Effector memory CD8-positive, alpha-beta T cell (primary cell): Measurements from ENCODE around the gene DGAT2.

Source experiments
- ATAC-seq: fragments of 150-1000 bp; cut with Tn5 transposase; replicated peaks from 2 replicates; pipeline ENCODE4 v1.10.0; 2021; ENCODE audit warnings: mild to moderate bottlenecking, moderate library complexity
- DNase-seq, 3 experiments: peaks; one replicate each; pipeline ENCODE4 v3.0.0; 2021
- H3K27ac Mint-ChIP-seq, 2 donors: one replicate each; pipeline ENCODE4 v1.8.0; 2022; ENCODE audit warnings: mild to moderate bottlenecking in 2 of 2, mixed read lengths in 2 of 2, moderate library complexity in 2 of 2
- H3K27me3 Mint-ChIP-seq, 2 donors: one replicate each; pipeline ENCODE4 v1.8.0; 2022; ENCODE audit warnings: mixed read lengths in 2 of 2
- H3K36me3 Mint-ChIP-seq: one replicate; pipeline ENCODE4 v1.8.0; 2022; ENCODE audit warnings: mild to moderate bottlenecking, moderate library complexity, mixed read lengths; ENCODE audit not compliant: insufficient read depth
- H3K4me1 Mint-ChIP-seq, 2 donors: one replicate each; pipeline ENCODE4 v1.8.0; 2022; ENCODE audit warnings: low read depth in 2 of 2, mixed read lengths in 2 of 2
- H3K4me3 Mint-ChIP-seq, 2 donors: one replicate each; pipeline ENCODE4 v1.8.0; 2022; ENCODE audit warnings: mild to moderate bottlenecking in 2 of 2, mixed read lengths in 2 of 2, moderate library complexity in 2 of 2
- H3K9me3 Mint-ChIP-seq, 2 donors: one replicate each; pipeline ENCODE4 v1.8.0; 2022; ENCODE audit warnings: mixed read lengths in 2 of 2

DGAT2 gene

DNA sequence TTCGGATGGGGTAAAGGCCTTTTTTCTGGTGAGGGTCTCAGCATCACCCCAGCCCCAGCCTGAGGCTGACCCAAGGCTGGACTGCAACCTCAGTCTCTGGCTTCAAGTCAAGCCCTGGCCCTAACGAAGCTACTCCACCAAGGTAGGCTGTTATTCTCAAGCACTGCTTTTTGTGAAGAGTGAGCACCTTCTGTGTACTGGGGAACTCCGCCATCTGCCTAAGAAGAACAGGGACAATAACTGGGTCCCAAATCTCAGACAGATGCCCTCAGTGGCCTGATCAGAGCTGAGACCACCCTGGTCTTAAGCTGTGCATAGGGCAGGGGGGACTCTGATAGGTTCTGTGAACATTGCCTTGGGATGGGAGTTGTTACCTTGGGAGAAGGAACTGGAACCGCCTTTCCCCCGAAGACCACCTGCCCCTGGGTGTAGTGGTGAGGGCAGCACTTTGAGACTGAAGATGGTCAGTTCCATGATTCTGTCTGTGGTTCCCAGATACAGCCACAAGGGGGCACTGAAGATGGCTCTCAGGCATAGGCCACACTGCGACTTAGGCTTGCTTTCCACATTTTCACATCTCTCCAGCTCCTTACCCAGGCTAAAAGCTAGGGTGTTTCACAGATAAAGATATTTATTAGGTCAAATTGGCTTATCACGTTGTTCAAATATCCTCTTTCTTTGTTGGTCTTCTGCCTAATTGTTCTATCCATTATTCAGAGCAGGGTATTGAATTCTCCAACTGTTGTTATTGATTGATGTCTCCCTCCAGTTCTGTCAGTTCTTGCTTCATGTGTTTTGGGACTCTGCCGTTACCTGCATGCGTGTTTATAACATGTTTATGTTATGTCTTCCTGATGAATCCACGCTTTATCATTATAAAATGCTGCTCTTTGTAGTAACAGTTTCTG lies 34.6 kb downstream of the DGAT2 start:
- Mint-ChIP-seq H3K27ac (no peak overlapping the region), H3K27me3 (no peaks in the 10 kb centered on the region), H3K4me1 (peaks cover 0 to 6% of the 10 kb centered on the region in 2 donors), H3K9me3 (no peaks in the 10 kb centered on the region), H3K36me3 (peaks cover 3% of the 10 kb centered on the region), H3K4me3 (no peak overlapping the region)
- DNase-seq (peak; percentile 70 to 74 (median 72)), ATAC-seq (peak; percentile 91)

DNA sequence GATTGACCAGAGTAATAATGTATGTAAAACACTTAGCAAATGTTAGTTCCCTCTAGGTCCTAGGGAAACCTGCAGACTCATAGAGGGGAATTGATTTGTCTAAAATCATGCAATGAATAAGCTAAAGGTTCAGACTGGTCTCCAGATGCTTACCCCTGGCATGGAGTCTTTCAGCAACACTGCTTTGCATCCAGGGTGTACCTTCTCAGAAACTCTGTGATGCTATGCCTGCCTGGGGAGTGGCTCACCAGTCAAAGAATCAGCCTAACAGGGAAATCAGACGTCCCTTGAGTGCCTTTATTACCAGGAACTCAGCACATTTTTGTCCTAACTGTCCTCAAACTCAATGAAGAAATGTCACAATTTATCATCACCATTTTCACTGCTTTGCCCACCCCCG lies 40.5 kb downstream of the DGAT2 start:
- Mint-ChIP-seq H3K4me1 (peaks cover 5 to 6% of the 10 kb centered on the region in 2 donors), H3K27me3 (peaks cover 0 to 6% of the 10 kb centered on the region in 2 donors), H3K4me3 (no peak overlapping the region), H3K27ac (peak overlapping the region in 1 of 2 donors; percentile 56), H3K9me3 (no peaks in the 10 kb centered on the region), H3K36me3 (peaks cover 3% of the 10 kb centered on the region)
- ATAC-seq (no peak), DNase-seq (no peak)

DNA sequence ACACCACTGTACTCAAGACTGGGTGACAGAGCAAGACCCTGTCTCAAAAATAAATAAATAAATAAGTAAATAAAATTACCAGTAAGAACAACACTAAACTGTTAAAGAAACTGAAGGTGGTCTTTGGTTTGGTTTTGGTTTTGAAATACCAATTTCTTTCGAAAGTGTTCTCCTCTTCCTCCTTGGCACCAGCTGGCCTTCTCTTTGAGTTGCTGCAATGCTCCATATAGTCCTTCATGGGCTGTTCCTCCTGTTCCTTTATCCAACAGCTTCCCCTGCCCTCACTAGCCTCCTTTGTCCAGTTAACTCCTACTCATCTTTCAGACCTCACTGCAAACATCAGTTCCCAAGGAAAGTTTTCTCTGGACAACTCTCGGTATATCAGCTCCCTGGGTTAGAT lies 41.4 kb downstream of the DGAT2 start:
- Mint-ChIP-seq H3K27me3 (peaks cover 0 to 6% of the 10 kb centered on the region in 2 donors), H3K4me1 (peaks cover 5 to 7% of the 10 kb centered on the region in 2 donors), H3K27ac (no peak overlapping the region), H3K9me3 (no peaks in the 10 kb centered on the region), H3K36me3 (peaks cover 12% of the 10 kb centered on the region), H3K4me3 (no peak overlapping the region)
- DNase-seq (no peak), ATAC-seq (no peak)

DNA sequence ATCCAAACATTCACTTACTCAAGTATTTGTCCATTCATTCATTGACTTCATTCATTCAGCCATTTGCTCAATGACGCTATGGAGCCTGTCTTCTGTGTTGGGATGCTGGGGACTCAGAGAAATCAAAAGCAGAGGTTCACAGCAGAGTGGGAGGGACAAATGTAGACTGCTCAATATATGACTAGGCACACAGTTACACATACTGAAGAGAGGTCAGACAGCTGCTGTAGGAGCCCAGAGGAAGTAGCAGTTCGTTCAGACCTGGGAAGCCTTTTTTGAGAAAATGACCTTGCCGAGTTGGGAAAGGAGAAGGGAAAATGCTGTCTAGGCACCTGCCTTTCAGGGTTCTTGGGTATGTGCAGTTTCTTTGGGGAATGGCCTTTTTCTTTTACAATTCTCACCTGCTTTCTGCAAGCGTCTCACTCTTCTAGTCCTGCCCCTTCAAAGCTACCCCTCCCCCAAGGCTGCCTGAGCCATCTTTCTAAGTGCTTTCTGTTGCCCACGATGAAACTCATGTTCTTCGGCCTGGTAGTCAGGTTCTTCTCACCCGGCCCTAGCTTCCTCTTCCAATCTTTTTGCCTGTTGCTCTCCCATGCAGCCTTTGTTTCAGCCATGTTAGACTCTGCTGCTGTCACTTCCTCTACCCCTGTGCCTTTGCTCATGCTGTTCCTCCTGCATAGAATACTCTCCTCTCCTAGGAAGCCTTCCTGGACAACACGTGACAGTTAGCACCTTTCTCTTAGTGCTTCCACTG lies 42.2 kb downstream of the DGAT2 start:
- DNase-seq (no peak), ATAC-seq (no peak)
- H3K9me3 Mint-ChIP-seq = no peaks in the 10 kb centered on the region
- peaks cover 5 to 7% of the 10 kb centered on the region in 2 donors for H3K4me1 Mint-ChIP-seq
- H3K36me3 Mint-ChIP-seq = peaks cover 13% of the 10 kb centered on the region
- no peak overlapping the region for H3K27ac Mint-ChIP-seq
- no peak overlapping the region for H3K4me3 Mint-ChIP-seq
- peaks cover 0 to 6% of the 10 kb centered on the region in 2 donors for H3K27me3 Mint-ChIP-seq

DNA sequence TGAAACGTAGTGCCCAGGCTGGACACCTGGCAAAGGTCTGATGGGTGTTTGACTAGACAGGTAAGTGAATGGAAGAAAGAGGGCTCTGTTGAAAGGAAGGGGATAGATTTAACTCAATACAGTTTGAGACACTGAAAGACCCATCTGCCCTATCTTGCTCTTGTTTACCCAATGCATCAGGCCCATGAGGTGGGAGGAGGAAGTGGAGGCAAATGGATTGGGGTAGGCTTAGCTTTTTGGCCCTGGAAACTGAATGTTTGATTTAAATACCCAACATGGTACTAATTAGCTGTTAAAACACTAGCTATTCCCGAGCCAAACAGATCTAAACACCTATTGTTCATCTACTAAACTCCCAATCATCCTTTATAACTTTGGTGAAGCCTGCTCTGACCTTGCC lies 42.9 kb downstream of the DGAT2 start:
- Mint-ChIP-seq H3K27me3 (peaks cover 0 to 6% of the 10 kb centered on the region in 2 donors), H3K4me3 (no peak overlapping the region), H3K4me1 (peaks cover 5 to 7% of the 10 kb centered on the region in 2 donors), H3K9me3 (no peaks in the 10 kb centered on the region), H3K27ac (no peak overlapping the region), H3K36me3 (peaks cover 10% of the 10 kb centered on the region)
- ATAC-seq (no peak), DNase-seq (no peak)

DNA sequence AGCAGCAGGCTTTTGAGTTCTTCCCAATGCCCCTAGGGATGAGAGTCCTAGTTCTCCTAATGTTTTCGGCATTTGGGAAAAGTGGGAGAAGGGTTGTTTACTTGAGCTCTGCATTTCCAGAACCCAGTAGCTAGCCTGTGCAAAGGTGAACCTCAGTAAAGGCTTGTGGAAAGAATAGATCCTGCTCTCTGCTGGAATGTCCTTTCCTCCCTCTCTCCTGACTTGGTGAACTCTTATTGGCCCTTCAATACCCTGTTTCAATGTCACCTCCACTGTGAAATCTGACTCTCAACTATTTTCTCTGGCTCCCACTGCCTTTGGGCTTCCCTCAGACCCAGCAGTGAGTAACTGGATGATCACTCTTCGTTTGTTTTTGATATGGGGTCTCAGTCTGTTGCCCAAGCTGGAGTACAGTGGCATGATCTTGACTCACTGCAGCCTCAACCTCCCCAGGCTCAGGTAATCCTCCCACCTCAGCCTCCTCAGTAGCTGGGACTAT lies 44.0 kb downstream of the DGAT2 start:
- Mint-ChIP-seq H3K27ac (no peak overlapping the region), H3K9me3 (no peaks in the 10 kb centered on the region), H3K36me3 (peaks cover 10% of the 10 kb centered on the region), H3K4me3 (no peak overlapping the region), H3K27me3 (peaks cover 0 to 6% of the 10 kb centered on the region in 2 donors), H3K4me1 (peaks cover 5 to 7% of the 10 kb centered on the region in 2 donors)
- DNase-seq (no peak), ATAC-seq (no peak)

DNA sequence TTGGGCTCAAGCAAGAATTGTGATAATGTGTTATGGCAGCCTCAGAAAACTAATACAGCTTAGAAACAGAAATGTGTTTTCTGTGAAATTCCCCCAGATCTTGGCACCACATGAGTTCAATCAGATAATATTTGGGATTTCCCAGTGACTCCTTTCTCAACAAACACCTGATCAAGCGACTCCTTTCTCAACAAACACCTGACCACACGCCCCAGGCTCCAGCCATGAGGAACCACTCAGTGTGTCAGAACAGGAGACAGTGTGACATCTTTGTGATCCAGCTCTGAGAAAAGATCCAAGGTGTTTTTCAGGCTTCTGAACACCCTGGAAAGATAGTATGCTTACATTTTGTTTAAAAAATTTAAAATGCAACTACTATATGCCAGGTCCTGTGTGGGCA lies 44.5 kb downstream of the DGAT2 start:
- Mint-ChIP-seq H3K4me3 (no peak overlapping the region), H3K9me3 (no peaks in the 10 kb centered on the region), H3K4me1 (peaks cover 7 to 8% of the 10 kb centered on the region in 2 donors), H3K27ac (no peak overlapping the region), H3K36me3 (peaks cover 10% of the 10 kb centered on the region), H3K27me3 (peaks cover 0 to 6% of the 10 kb centered on the region in 2 donors)
- DNase-seq (no peak), ATAC-seq (no peak)

DNA sequence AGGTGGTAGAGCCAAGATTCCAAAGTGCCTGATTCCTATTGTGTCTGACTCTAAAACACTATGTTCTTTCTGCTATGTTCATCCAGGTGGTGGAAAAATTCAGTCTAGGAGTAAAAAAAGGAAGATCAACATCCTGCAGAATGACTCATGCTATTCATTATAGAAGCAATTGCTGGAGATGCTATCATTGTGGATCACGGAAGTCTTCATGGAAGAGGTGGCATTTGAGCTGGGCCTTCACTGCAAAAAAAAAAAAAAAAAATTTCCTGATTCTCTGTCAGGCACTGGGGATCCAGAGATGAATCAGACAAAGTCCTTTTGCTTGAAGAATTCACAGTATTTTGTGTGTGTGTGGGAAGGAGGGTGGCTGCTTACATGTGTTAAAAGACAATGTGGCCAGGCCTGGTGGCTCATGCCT lies 45.1 kb downstream of the DGAT2 start:
- no peak for ATAC-seq
- DNase-seq = no peak
- Mint-ChIP-seq H3K4me1 (peaks cover 7 to 10% of the 10 kb centered on the region in 2 donors), H3K27me3 (peaks cover 0 to 6% of the 10 kb centered on the region in 2 donors), H3K27ac (no peak overlapping the region), H3K4me3 (no peak overlapping the region), H3K9me3 (no peaks in the 10 kb centered on the region), H3K36me3 (peaks cover 10% of the 10 kb centered on the region)

DNA sequence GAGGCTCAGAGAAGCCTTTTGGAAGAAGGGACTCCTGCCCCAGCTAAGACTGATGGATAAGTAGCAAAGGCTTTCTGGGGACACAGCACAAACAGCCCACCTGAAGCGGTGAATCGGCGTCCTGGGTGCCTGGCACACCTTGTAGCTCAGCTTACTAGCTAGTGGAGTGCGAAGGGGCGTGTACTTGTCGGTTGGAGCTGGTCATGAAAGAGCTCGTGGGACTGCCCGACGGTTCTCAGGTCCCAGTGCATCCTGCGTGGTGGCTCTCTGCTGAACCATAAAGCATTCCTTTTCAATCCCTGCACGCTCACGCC lies 45.7 kb downstream of the DGAT2 start:
- peaks cover 7 to 15% of the 10 kb centered on the region in 2 donors for H3K4me1 Mint-ChIP-seq
- H3K27me3 Mint-ChIP-seq = peaks cover 0 to 6% of the 10 kb centered on the region in 2 donors
- no peak overlapping the region for H3K4me3 Mint-ChIP-seq
- no peak overlapping the region for H3K27ac Mint-ChIP-seq
- H3K9me3 Mint-ChIP-seq = no peaks in the 10 kb centered on the region
- ATAC-seq = peak; percentile 38
- H3K36me3 Mint-ChIP-seq = peaks cover 10% of the 10 kb centered on the region
- no peak for DNase-seq

DNA sequence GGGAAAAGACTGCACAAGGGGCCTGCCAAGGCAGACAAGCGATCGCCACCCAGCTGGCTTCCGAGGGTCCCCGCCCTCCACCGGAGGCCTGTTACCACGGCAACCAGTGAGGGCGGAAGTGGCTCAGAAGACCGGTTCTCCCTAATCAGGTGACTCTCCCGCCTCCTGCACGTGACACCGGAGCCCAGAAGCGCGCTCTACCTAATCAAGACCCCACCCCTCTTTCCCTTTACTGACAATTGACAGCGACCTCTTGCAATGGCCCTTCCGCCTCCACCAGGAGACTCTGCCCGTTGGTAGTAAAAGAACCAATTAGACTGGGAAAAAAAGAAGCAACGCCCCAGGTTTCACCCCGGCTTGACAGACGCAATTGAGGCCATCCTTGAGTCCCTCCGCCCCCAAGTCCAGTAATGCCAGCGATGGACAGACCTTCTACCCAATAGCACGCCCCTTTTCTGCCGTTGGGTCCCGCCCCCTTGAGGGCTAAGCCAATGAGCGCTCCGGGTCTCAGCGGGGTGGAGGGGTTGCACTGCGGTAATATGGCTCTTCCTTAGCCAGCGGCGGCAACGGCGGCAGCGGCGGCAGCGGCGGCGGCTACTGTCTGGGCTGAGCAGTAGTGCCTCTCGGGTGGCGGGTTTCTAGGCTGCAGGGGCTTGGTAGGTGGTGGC lies 46.2 kb downstream of the DGAT2 start, which contains the start of gene UVRAG:
Gene UVRAG, plus strand, starts transcription at position 534 of the 668 bp plus-strand sequence. CDS start 198 bp downstream, outside the sequence.
- Mint-ChIP-seq H3K4me3 (no peak within 1 kb of the TSS), H3K4me1 (peaks cover 5 to 15% of the 10 kb centered on the region in 2 donors), H3K36me3 (peaks cover 10% of the 10 kb centered on the region), H3K27me3 (peaks cover 0 to 6% of the 10 kb centered on the region in 2 donors), H3K9me3 (no peaks in the 10 kb centered on the region), H3K27ac (no peak within 1 kb of the TSS)
- DNase-seq (peak; percentile 99 to 100 (median 100)), ATAC-seq (peak; percentile 83)

DNA sequence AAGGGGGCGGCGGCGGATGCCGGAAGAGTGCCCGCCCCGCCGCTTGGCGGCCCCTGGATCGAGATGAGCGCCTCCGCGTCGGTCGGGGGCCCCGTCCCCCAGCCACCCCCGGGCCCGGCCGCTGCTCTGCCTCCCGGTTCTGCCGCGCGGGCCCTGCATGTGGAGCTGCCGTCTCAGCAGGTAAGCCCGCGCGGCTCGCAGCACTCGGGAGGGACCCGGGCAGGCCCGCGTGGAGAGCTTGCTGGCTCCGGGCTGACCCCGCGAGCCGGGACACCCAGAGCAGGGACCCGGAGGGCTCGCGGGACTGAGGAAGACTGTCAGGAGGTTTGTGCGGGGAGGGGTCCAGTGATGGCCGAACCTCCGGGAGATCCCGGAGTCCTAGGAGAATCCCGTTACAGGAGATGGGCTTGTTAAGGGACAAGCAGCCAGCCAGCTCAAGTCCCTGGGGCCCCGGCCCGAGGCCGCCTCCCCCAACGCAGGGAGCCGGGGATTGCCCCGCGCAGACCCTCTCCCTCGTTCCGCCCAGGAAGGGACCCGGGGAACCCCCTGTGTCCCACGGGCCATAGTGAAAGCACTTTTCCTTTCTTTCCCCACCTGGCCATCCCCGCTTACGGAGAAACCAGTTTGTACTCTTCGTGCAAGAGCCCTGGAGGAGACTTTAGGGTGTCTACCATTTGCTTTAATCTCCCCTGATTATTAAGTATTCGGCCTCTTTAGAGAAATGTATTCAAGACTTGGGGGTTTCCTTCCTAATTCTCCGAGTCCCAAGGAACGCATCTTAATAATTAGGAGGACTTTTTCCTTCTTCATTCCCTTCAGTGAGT lies 47.0 kb downstream of the DGAT2 start:
- peaks cover 5 to 15% of the 10 kb centered on the region in 2 donors for H3K4me1 Mint-ChIP-seq
- H3K27me3 Mint-ChIP-seq = peaks cover 0 to 1% of the 10 kb centered on the region in 2 donors
- ATAC-seq = peak; percentile 3
- H3K4me3 Mint-ChIP-seq = no peak overlapping the region
- DNase-seq = peak; percentile 32 to 42 (median 42)
- no peaks in the 10 kb centered on the region for H3K9me3 Mint-ChIP-seq
- H3K36me3 Mint-ChIP-seq = peaks cover 10% of the 10 kb centered on the region
- no peak overlapping the region for H3K27ac Mint-ChIP-seq

DNA sequence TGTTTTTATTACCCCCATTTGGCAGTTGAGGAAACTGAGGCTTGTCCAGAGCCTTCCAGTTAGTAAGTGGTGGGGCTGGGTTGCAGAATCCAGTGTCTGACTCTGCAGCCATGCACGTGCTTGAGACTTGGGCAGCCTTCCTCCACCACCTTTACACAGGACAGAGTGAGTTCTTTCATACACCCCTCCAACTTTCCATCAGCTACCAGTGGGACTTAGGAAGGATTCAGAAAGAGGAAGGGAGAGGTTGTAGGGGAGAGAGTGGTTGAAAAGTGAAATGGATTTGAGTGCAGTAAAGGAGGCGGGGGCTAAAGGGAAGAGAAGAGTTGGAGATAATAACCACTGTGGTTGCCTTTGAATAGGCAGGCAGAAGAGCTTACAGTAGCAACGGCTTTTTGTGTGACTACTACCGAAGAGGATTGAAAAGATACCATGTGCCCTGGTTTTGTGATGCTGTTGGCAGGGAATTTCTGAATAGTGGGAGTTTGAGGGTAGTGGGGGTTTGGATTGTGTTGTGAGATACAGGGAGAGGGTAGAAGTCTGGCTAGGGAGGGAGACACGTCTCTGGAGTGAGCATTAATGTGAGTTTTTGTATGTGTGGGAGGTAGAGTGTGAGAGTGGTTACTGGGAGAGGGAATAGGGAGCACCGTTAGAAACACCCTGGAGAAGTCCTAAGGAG lies 48.1 kb downstream of the DGAT2 start:
- DNase-seq = no peak
- no peak overlapping the region for H3K4me3 Mint-ChIP-seq
- ATAC-seq = no peak
- H3K9me3 Mint-ChIP-seq = no peaks in the 10 kb centered on the region
- H3K36me3 Mint-ChIP-seq = peaks cover 10% of the 10 kb centered on the region
- peaks cover 13 to 25% of the 10 kb centered on the region in 2 donors for H3K4me1 Mint-ChIP-seq
- H3K27ac Mint-ChIP-seq = no peak overlapping the region
- no peaks in the 10 kb centered on the region for H3K27me3 Mint-ChIP-seq
